Measurements from ENCODE around the gene TAAR9.

DNA sequence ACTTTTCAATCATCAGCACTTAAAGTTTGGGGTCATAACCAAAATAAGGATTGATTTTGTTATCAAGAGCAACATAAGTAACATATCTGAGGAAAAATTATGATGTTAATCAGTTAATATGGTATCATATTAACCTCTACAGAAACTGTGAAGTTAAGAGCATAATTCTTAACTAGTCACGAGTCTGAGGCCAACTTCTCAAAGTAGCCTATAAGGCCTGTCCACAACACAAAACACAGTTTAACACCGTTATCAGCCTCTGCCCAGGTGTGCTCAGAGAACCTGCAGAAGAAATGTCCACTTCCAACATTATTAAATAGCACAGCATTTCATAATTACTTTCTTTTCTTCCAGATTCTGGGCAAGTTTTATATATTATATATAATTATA lies 26.3 kb upstream of the TAAR9 start:
- TF ChIP-seq EZH2 (IDR thresholded peaks at IDR 0.05; ENCODE audit: low read length, unreplicated experiment): no peak
- TF ChIP-seq, protein P1, sequence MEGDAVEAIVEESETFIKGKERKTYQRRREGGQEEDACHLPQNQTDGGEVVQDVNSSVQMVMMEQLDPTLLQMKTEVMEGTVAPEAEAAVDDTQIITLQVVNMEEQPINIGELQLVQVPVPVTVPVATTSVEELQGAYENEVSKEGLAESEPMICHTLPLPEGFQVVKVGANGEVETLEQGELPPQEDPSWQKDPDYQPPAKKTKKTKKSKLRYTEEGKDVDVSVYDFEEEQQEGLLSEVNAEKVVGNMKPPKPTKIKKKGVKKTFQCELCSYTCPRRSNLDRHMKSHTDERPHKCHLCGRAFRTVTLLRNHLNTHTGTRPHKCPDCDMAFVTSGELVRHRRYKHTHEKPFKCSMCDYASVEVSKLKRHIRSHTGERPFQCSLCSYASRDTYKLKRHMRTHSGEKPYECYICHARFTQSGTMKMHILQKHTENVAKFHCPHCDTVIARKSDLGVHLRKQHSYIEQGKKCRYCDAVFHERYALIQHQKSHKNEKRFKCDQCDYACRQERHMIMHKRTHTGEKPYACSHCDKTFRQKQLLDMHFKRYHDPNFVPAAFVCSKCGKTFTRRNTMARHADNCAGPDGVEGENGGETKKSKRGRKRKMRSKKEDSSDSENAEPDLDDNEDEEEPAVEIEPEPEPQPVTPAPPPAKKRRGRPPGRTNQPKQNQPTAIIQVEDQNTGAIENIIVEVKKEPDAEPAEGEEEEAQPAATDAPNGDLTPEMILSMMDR (conservative IDR thresholded peaks at IDR 0.05; ENCODE audit: low read depth, low read length): no peak
